BLaER1 treated with 17β-estradiol and CSF1 and Interleukin-3, amounts not matched to agents 10 nM and 100 nM (cell line): ENCODE measurements around the gene E2F1.

ENCODE experiments used
- H3K27ac ChIP-seq, 11 experiments: shearing (Covaris generic); formaldehyde crosslinking; 2 replicates each; pipeline ENCODE4 v1.8.1; 2022
- H3K27me3 ChIP-seq, 11 experiments: shearing (Covaris generic); formaldehyde crosslinking; 2 replicates each; pipeline ENCODE4 v1.8.1; 2022
- H3K36me3 ChIP-seq, 11 experiments: shearing (Covaris generic); formaldehyde crosslinking; 2 replicates each; pipeline ENCODE4 v1.8.1; 2022
- H3K4me1 ChIP-seq, 10 experiments: shearing (Covaris generic); formaldehyde crosslinking; 2 replicates each; pipeline ENCODE4 v1.8.1; 2022
- H3K4me2 ChIP-seq, 11 experiments: shearing (Covaris generic); formaldehyde crosslinking; 2 replicates each; pipeline ENCODE4 v1.8.1; 2022
- H3K4me3 ChIP-seq, 10 experiments: shearing (Covaris generic); formaldehyde crosslinking; 2 replicates each; pipeline ENCODE4 v1.8.1; 2022
- H3K9ac ChIP-seq, 11 experiments: shearing (Covaris generic); formaldehyde crosslinking; 2 replicates each; pipeline ENCODE4 v1.8.1; 2022
- H3K9me3 ChIP-seq, 11 experiments: shearing (Covaris generic); formaldehyde crosslinking; replicated peaks in 1 of 11; 2 replicates each; pipeline ENCODE4 v1.8.1; 2022
- H4K20me1 ChIP-seq, 11 experiments: shearing (Covaris generic); formaldehyde crosslinking; 2 replicates each; pipeline ENCODE4 v1.8.1; 2022
- Cebpa-rat ChIP-seq, 11 experiments: shearing (Covaris generic); IDR thresholded peaks; 2 replicates each; pipeline ENCODE4 v1.8.1; 2022

Gene E2F1

DNA sequence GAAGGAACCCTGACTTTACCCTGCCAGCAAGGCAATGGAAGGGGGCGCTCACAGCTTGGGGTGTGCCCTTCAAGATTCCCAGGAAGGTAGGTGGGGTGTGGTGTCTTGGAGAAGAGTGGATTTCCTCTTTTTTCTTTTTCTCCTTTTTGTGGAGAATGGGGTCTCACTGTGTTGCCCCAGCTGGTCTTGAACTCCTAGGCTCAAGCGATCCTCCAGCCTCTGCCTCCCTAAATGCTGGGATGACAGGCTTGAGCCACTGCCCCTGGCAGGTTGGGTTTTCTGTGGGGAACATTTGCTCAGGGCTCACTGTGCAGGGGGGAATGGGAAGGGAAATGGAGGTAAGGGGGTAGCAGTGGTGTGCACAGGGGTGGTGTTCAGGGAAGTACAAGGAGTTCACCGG lies 41.6 kb upstream of the E2F1 start:
- Histone ChIP-seq H3K36me3 (no peaks in the 10 kb centered on the region), H3K4me3 (no peak overlapping the region), H3K9ac (no peak overlapping the region), H3K27me3 (no peaks in the 10 kb centered on the region), H3K27ac (no peak overlapping the region), H3K4me1 (peaks cover 10 to 20% (median 17%) of the 10 kb centered on the region in 10 experiments), H3K4me2 (no peak overlapping the region), H3K9me3 (no peaks in the 10 kb centered on the region), H4K20me1 (no peaks in the 10 kb centered on the region)
- no peak for TF ChIP-seq Cebpa-rat (IDR thresholded peaks at IDR 0.05)

DNA sequence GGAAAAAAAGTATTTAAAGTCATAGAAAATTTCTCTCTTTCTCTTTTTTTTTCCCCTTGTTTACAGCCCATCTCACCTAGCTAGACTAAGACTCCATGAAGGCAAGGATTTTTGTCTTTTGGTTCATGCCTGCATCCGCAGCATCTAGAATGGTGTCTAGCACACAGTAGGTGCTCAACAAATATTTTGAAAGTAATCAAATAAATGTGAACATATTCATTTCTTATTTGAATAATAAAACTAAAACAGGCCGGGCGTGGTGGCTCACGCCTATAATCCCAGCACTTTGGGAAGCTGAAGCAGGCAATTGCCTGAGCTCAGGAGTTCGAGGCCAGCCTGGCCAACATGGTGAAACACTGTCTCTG lies 40.9 kb upstream of the E2F1 start:
- peaks cover 4 to 15% (median 12%) of the 10 kb centered on the region in 10 experiments; a peak in 15 of 20 replicates for H3K4me1 ChIP-seq
- TF ChIP-seq Cebpa-rat (IDR thresholded peaks at IDR 0.05) = no peak
- no peak overlapping the region for H3K4me2 ChIP-seq

DNA sequence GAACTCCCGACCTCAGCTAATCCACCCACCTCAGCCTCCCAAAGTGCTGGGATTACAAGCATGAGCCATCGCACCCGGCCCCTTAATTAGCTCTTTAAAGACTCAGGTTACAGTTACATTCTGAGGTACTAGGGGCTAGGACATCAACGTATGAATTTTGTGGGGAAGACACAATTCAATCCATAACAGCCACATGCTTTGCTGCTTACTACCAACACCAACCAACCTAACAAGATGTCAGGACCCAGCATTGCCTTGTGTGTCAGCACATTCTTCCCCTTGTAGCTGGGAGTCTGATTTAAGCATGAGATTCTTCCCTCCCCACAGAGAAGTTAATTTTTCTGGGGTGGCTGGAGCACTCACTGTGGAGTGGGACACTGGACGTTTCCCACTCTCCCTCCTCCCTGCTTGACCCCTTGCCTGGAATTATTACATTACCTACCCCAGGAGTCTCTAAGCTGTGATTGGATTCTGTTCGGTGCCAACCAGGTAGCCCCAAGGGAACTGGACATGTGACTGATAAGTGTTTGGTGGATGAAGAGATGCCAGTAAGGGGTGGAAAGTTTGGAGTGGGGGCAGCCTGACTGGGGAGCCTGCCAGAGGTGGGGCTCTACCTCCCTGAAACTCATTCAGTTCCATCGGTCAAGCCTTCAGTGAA lies 39.6 kb upstream of the E2F1 start:
- H3K36me3 ChIP-seq = no peaks in the 10 kb centered on the region
- H3K9me3 ChIP-seq = peaks cover 0 to 8% (median 4%) of the 10 kb centered on the region in 11 experiments; a peak in 17 of 22 replicates
- no peaks in the 10 kb centered on the region for H4K20me1 ChIP-seq
- H3K4me1 ChIP-seq = peaks cover 0 to 9% (median 5%) of the 10 kb centered on the region in 10 experiments; a peak in 6 of 20 replicates
- no peak overlapping the region for H3K4me3 ChIP-seq
- no peak overlapping the region for H3K9ac ChIP-seq
- no peak overlapping the region for H3K27ac ChIP-seq
- no peak for TF ChIP-seq Cebpa-rat (IDR thresholded peaks at IDR 0.05)
- no peaks in the 10 kb centered on the region for H3K27me3 ChIP-seq
- no peak overlapping the region for H3K4me2 ChIP-seq

More for the DNA sequence above, 40.9 kb upstream of the E2F1 start:
- Histone ChIP-seq H3K9me3 (no peaks in the 10 kb centered on the region; a peak in 1 of 22 replicates), H4K20me1 (no peaks in the 10 kb centered on the region), H3K27ac (no peak overlapping the region), H3K36me3 (no peaks in the 10 kb centered on the region), H3K4me3 (no peak overlapping the region), H3K27me3 (no peaks in the 10 kb centered on the region), H3K9ac (no peak overlapping the region)

GRCh38 chr20:33724439-33725094 lies 38.4 kb upstream of the E2F1 start:
- no peaks in the 10 kb centered on the region for H3K36me3 ChIP-seq
- no peak overlapping the region for H3K27ac ChIP-seq
- H3K9me3 ChIP-seq = peaks cover 9 to 19% (median 16%) of the 10 kb centered on the region in 11 experiments
- no peak overlapping the region for H3K4me3 ChIP-seq
- peaks cover 0 to 9% (median 7%) of the 10 kb centered on the region in 10 experiments; a peak in 8 of 20 replicates for H3K4me1 ChIP-seq
- no peak for TF ChIP-seq Cebpa-rat (IDR thresholded peaks at IDR 0.05)
- H3K4me2 ChIP-seq = peak overlapping the region in 4 of 11 experiments; percentile 4 to 25 (median 22); a peak in 3 of 22 replicates
- H4K20me1 ChIP-seq = no peaks in the 10 kb centered on the region
- H3K9ac ChIP-seq = no peak overlapping the region
- H3K27me3 ChIP-seq = peaks cover 0 to 9% (median 6%) of the 10 kb centered on the region in 11 experiments; a peak in 9 of 22 replicates

GRCh38 chr20:33721391-33722140 lies 35.4 kb upstream of the E2F1 start:
- Histone ChIP-seq H3K27me3 (peaks cover 0 to 10% (median 7%) of the 10 kb centered on the region in 11 experiments; a peak in 9 of 22 replicates), H3K9me3 (peaks cover 9 to 20% (median 16%) of the 10 kb centered on the region in 11 experiments), H3K27ac (no peak overlapping the region), H3K4me3 (no peak overlapping the region), H3K36me3 (no peaks in the 10 kb centered on the region), H4K20me1 (no peaks in the 10 kb centered on the region), H3K4me1 (peaks cover 0 to 9% (median 7%) of the 10 kb centered on the region in 10 experiments; a peak in 8 of 20 replicates), H3K4me2 (no peak overlapping the region), H3K9ac (no peak overlapping the region)
- no peak for TF ChIP-seq Cebpa-rat (IDR thresholded peaks at IDR 0.05)

- H3K9me3 ChIP-seq = peaks cover 9 to 20% (median 16%) of the 10 kb centered on the region in 11 experiments
- no peaks in the 10 kb centered on the region for H3K36me3 ChIP-seq
- peaks cover 0 to 9% (median 7%) of the 10 kb centered on the region in 10 experiments; a peak in 8 of 20 replicates for H3K4me1 ChIP-seq
- TF ChIP-seq Cebpa-rat (IDR thresholded peaks at IDR 0.05) = no peak
- no peaks in the 10 kb centered on the region for H4K20me1 ChIP-seq
- H3K27me3 ChIP-seq = peaks cover 0 to 10% (median 7%) of the 10 kb centered on the region in 11 experiments; a peak in 9 of 22 replicates
- H3K4me2 ChIP-seq = peak within 1 kb of the TSS in 7 of 11 experiments; percentile 9 to 55 (median 39); a peak in 9 of 22 replicates
- H3K27ac ChIP-seq = no peak within 1 kb of the TSS
- H3K4me3 ChIP-seq = peak within 1 kb of the TSS in 5 of 10 experiments; percentile 13 to 47 (median 23); a peak in 6 of 20 replicates
- H3K9ac ChIP-seq = no peak within 1 kb of the TSS
Measured at GRCh38 chr20:33719989-33720709, 34.0 kb upstream of the E2F1 start, which contains the start of gene PXMP4. PXMP4 (minus strand) TSS chr20:33720310; CDS start chr20:33720207, 103 bp downstream.

GRCh38 chr20:33719277-33719988 lies 33.2 kb upstream of the E2F1 start:
- H3K4me1 ChIP-seq = peaks cover 0 to 7% (median 5%) of the 10 kb centered on the region in 10 experiments; a peak in 8 of 20 replicates
- no peaks in the 10 kb centered on the region for H3K36me3 ChIP-seq
- peaks cover 0 to 10% (median 7%) of the 10 kb centered on the region in 11 experiments; a peak in 9 of 22 replicates for H3K27me3 ChIP-seq
- no peaks in the 10 kb centered on the region for H4K20me1 ChIP-seq
- peak overlapping the region in 2 of 10 experiments; percentile 42 to 47; a peak in 2 of 20 replicates for H3K4me3 ChIP-seq
- no peak for TF ChIP-seq Cebpa-rat (IDR thresholded peaks at IDR 0.05)
- H3K9me3 ChIP-seq = peaks cover 9 to 20% (median 16%) of the 10 kb centered on the region in 11 experiments
- no peak overlapping the region for H3K27ac ChIP-seq
- H3K9ac ChIP-seq = no peak overlapping the region
- H3K4me2 ChIP-seq = peak overlapping the region in 6 of 11 experiments; percentile 10 to 55 (median 42); a peak in 5 of 22 replicates

DNA sequence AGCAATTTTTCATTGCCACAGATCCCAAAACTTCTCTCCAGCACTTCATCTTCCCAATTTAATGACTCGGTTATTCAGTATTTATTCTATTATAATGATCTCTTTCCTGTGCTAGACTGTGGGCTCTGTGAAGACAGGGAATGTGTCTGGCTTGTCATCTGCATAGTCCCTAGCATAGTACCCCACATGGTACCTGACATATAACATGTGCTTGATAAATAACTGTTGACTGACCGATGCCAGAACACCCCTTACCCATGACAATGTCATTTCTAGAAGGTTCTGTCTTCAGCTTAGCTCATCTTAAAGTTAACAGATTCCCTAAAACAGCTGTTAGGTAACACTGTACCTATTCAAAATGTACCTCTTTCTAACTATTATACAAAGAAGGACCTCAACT lies 30.3 kb upstream of the E2F1 start:
- no peak overlapping the region for H3K4me2 ChIP-seq
- H3K36me3 ChIP-seq = no peaks in the 10 kb centered on the region
- H3K9ac ChIP-seq = no peak overlapping the region
- H3K4me3 ChIP-seq = no peak overlapping the region
- H3K27me3 ChIP-seq = peaks cover 0 to 10% (median 7%) of the 10 kb centered on the region in 11 experiments; a peak in 9 of 22 replicates
- peaks cover 9 to 20% (median 16%) of the 10 kb centered on the region in 11 experiments for H3K9me3 ChIP-seq
- H3K27ac ChIP-seq = no peak overlapping the region
- no peak for TF ChIP-seq Cebpa-rat (IDR thresholded peaks at IDR 0.05)
- H4K20me1 ChIP-seq = no peaks in the 10 kb centered on the region
- H3K4me1 ChIP-seq = peaks cover 0 to 5% (median 0%) of the 10 kb centered on the region in 10 experiments; a peak in 4 of 20 replicates
